NB4 (cell line): ENCODE measurements around the gene ATM.

ENCODE experiments used
- CTCF ChIP-seq: IDR thresholded peaks from one replicate; pipeline ENCODE4 v1.5.1; 2012; ENCODE audit warnings: low read depth, low read length
- MAX ChIP-seq: IDR thresholded peaks from 2 replicates; pipeline ENCODE4 v1.6.1; 2011; ENCODE audit warnings: low read depth, low read length
- MYC ChIP-seq: IDR thresholded peaks from 2 replicates; pipeline ENCODE4 v1.6.1; 2011; ENCODE audit warnings: low read depth, low read length
- POLR2A ChIP-seq: IDR thresholded peaks from 2 replicates; pipeline ENCODE4 v1.6.1; 2011; ENCODE audit warnings: mild to moderate bottlenecking; ENCODE audit not compliant: insufficient read length; ENCODE audit errors: extremely low read depth

GRCh38 chr11:108193725-108194124 lies 29.1 kb upstream of the ATM start:
- TF ChIP-seq CTCF (no peak), POLR2A (no peak), MAX (no peak), MYC (no peak)
